HepG2 (cell line): ENCODE data around the gene TDRD10.

Experiments used
- CTCF ChIP-seq: sonication (generic); formaldehyde crosslinking; IDR thresholded peaks from 2 replicates; pipeline ENCODE4 v1.5.0; 2020; ENCODE audit warnings: mild to moderate bottlenecking, missing genetic modification reagents, moderate library complexity
- DZIP1 ChIP-seq: sonication (generic); formaldehyde crosslinking; IDR thresholded peaks from 2 replicates; pipeline ENCODE4 v1.5.0; 2020; ENCODE audit warnings: mild to moderate bottlenecking, missing genetic modification reagents
- FOXP1 ChIP-seq, 2 experiments: fragments of 450-650 bp in 1 of 2; IDR thresholded peaks; 2 replicates each; pipeline ENCODE4 v1.6.1; 2017 to 2018; ENCODE audit warnings: antibody characterized with exemption in 1 of 2
- HDAC1 ChIP-seq: sonication (generic); formaldehyde crosslinking; IDR thresholded peaks from 2 replicates; pipeline ENCODE4 v1.5.1; 2020; ENCODE audit warnings: mild to moderate bottlenecking, missing genetic modification reagents
- MAZ ChIP-seq, 2 experiments: sonication (generic) in 1 of 2; formaldehyde crosslinking in 1 of 2; IDR thresholded peaks; 2 replicates each; pipeline versions ENCODE4 v1.5.0 to v1.6.1; 2012 to 2020; ENCODE audit warnings: low read depth in 2 of 2, mild to moderate bottlenecking in 2 of 2, borderline replicate concordance in 1 of 2, improper control_type of control experiment in 1 of 2, low read length in 1 of 2, missing genetic modification reagents in 1 of 2, moderate library complexity in 1 of 2
- REST ChIP-seq, 2 experiments: IDR thresholded peaks; 2 replicates each; pipeline ENCODE4 v1.6.1; 2011 to 2012; ENCODE audit warnings: low read length in 2 of 2, borderline replicate concordance in 1 of 2, low read depth in 1 of 2, mild to moderate bottlenecking in 1 of 2, moderate library complexity in 1 of 2
- SPEN ChIP-seq: sonication (generic); formaldehyde crosslinking; IDR thresholded peaks from 2 replicates; pipeline ENCODE4 v1.5.1; 2020; ENCODE audit warnings: low read depth, mild to moderate bottlenecking, missing genetic modification reagents
- ZBTB43 ChIP-seq: sonication (generic); formaldehyde crosslinking; conservative IDR thresholded peaks from 2 replicates; pipeline ENCODE4 v1.4.0; 2020; ENCODE audit warnings: missing genetic modification reagents
- ZNF556 ChIP-seq: sonication (generic); formaldehyde crosslinking; IDR thresholded peaks from 2 replicates; pipeline ENCODE4 v1.4.0; 2020; ENCODE audit warnings: mild to moderate bottlenecking, missing genetic modification reagents, borderline replicate concordance

GRCh38 chr1:154502744-154503115 is 711 bp downstream of the TDRD10 start:
- no peak for TF ChIP-seq MAZ (IDR thresholded peaks at IDR 0.05; ENCODE audit: borderline replicate concordance, low read depth, low read length)
- no peak for TF ChIP-seq MAZ (CRISPR knock-in tag; IDR thresholded peaks at IDR 0.05; ENCODE audit: low read depth)
- no peak for TF ChIP-seq FOXP1 (IDR thresholded peaks at IDR 0.05)
- no peak for TF ChIP-seq FOXP1 (CRISPR knock-in tag; IDR thresholded peaks at IDR 0.05)
- no peak for TF ChIP-seq HDAC1 (CRISPR knock-in tag)
- TF ChIP-seq ZBTB43 (CRISPR knock-in tag): no peak
- TF ChIP-seq ZNF556 (CRISPR knock-in tag): no peak
- TF ChIP-seq DZIP1 (CRISPR knock-in tag): no peak
- no peak for TF ChIP-seq REST (IDR thresholded peaks at IDR 0.05; ENCODE audit: borderline replicate concordance in 1 of 2, low read depth in 1 of 2, low read length in 2 of 2)
- TF ChIP-seq CTCF (CRISPR knock-in tag): no peak
- no peak for TF ChIP-seq SPEN (CRISPR knock-in tag)
